HepG2 (cell line): ENCODE results near the gene MRPL14. TPM values are rescaled to one million over a fixed set of nuclear protein-coding genes. Genes with fewer than 3 reads are reported as not detected.

ENCODE experiments used
- ARNTL ChIP-seq: sonication (generic); formaldehyde crosslinking; IDR thresholded peaks from 2 replicates; pipeline ENCODE4 v1.4.0; 2020; ENCODE audit warnings: mild to moderate bottlenecking, missing genetic modification reagents
- BRD4 ChIP-seq: sonication (generic); formaldehyde crosslinking; IDR thresholded peaks from 2 replicates; pipeline ENCODE4 v1.4.0; 2020; ENCODE audit warnings: missing genetic modification reagents
- ETS1 ChIP-seq: sonication (generic); formaldehyde crosslinking; IDR thresholded peaks from 2 replicates; pipeline ENCODE4 v1.4.0; 2020; ENCODE audit warnings: missing genetic modification reagents
- HINFP ChIP-seq: sonication (generic); formaldehyde crosslinking; IDR thresholded peaks from 2 replicates; pipeline ENCODE4 v1.4.0; 2020; ENCODE audit warnings: low read depth, mild to moderate bottlenecking, missing genetic modification reagents
- MEIS2 ChIP-seq: sonication (generic); formaldehyde crosslinking; IDR thresholded peaks from 2 replicates; pipeline ENCODE4 v1.9.0; 2021; ENCODE audit warnings: mild to moderate bottlenecking, missing genetic modification reagents
- NCOR1 ChIP-seq: fragments of 200-600 bp; sonication (generic); IDR thresholded peaks from 2 replicates; pipeline ENCODE4 v1.7.0; 2017; ENCODE audit warnings: antibody characterized with exemption, low read length, borderline replicate concordance
- NFYC ChIP-seq: IDR thresholded peaks from 2 replicates; pipeline ENCODE4 v1.6.1; 2016; ENCODE audit warnings: missing genetic modification reagents, missing compliant biosample characterization
- ONECUT2 ChIP-seq: sonication (generic); formaldehyde crosslinking; IDR thresholded peaks from 2 replicates; pipeline ENCODE4 v1.4.0; 2020; ENCODE audit warnings: missing genetic modification reagents
- SP4 ChIP-seq: sonication (generic); formaldehyde crosslinking; IDR thresholded peaks from 2 replicates; pipeline ENCODE4 v1.8.1; 2023; ENCODE audit warnings: mild to moderate bottlenecking, missing genetic modification reagents
- TAF1 ChIP-seq: sonication (generic); formaldehyde crosslinking; IDR thresholded peaks from 2 replicates; pipeline ENCODE4 v1.4.0; 2020; ENCODE audit warnings: missing genetic modification reagents
- TBX2 ChIP-seq: sonication (generic); formaldehyde crosslinking; IDR thresholded peaks from 2 replicates; pipeline ENCODE4 v1.5.0; 2020; ENCODE audit warnings: missing genetic modification reagents, mild to moderate bottlenecking, borderline replicate concordance
- ZHX2 ChIP-seq, 2 experiments: sonication (generic) in 1 of 2; formaldehyde crosslinking in 1 of 2; IDR thresholded peaks; 2 replicates each; pipeline versions ENCODE4 v1.6.1 to v1.9.0; 2014 to 2022; ENCODE audit warnings: antibody characterized with exemption in 1 of 2, borderline replicate concordance in 1 of 2, inconsistent platforms in 1 of 2, low read depth in 1 of 2, missing genetic modification reagents in 1 of 2
- ZNF567 ChIP-seq: sonication (generic); formaldehyde crosslinking; IDR thresholded peaks from 2 replicates; pipeline ENCODE4 v1.8.1; 2023; ENCODE audit warnings: mild to moderate bottlenecking, missing genetic modification reagents, borderline replicate concordance
- ZNF577 ChIP-seq: sonication (generic); formaldehyde crosslinking; IDR thresholded peaks from 2 replicates; pipeline ENCODE4 v1.4.0; 2020; ENCODE audit warnings: mild to moderate bottlenecking, low read depth, missing genetic modification reagents, borderline replicate concordance
- ZNF710 ChIP-seq: sonication (generic); formaldehyde crosslinking; IDR thresholded peaks from 2 replicates; pipeline ENCODE4 v1.5.0; 2020; ENCODE audit warnings: mild to moderate bottlenecking, missing genetic modification reagents, borderline replicate concordance
- polyA plus RNA-seq, 8 experiments: library from polyadenylated mRNA; depleted of rRNA in 3 of 8; stranded (reverse) in 7 of 8; unstranded in 1 of 8; fragments of >200 nt; fragmentation: Illumina TruSeq in 4 of 8; extraction: Trizol in 4 of 8; gene quantifications; 2 replicates each; pipeline versions ENCODE4 v1.2.1 to v1.2.3, GENCODE V29; 2011 to 2016; ENCODE audit warnings: low read depth in 4 of 8, missing spikeins in 1 of 8, mixed read lengths in 1 of 8; ENCODE audit not compliant: insufficient read depth in 1 of 8
- total RNA-seq, 5 experiments: library from RNA; depleted of rRNA; stranded (reverse); fragments of >200 nt; fragmentation: Illumina TruSeq; extraction: Trizol; gene quantifications; 2 replicates each; pipeline ENCODE4 v1.2.3, GENCODE V29; 2016; ENCODE audit warnings: low read depth in 1 of 5
- TF ChIP-seq, protein P1 (sequence below): IDR thresholded peaks from 2 replicates; pipeline ENCODE4 v1.6.1; 2016

Gene MRPL14
- total and polyA plus RNA-seq, 2 of the 13 experiments (the other 11 are each of a cell fraction or from before 2014, with no cell fraction given): 157 to 178 TPM

GRCh38 chr6:44078219-44078826 lies 48.9 kb downstream of the MRPL14 start (continued):
- no peak for TF ChIP-seq ZNF710
- TF ChIP-seq SP4: no peak
- TF ChIP-seq BRD4 (CRISPR knock-in tag): 0 out of 2 replicates have a peak, but pooled peaks have one; percentile 16
- no peak for TF ChIP-seq ZHX2 (IDR thresholded peaks at IDR 0.05; ENCODE audit: low read depth)
- no peak for TF ChIP-seq ZHX2 (CRISPR knock-in tag; IDR thresholded peaks at IDR 0.05; ENCODE audit: borderline replicate concordance)
- peak; percentile 47; the same call in 1 of the 2 replicates for TF ChIP-seq TBX2 (CRISPR knock-in tag)
- no peak for TF ChIP-seq ETS1 (CRISPR knock-in tag)
- 0 out of 2 replicates have a peak, but pooled peaks have one; percentile 12 for TF ChIP-seq HINFP (CRISPR knock-in tag)
- TF ChIP-seq ZNF567: 0 out of 2 replicates have a peak, but pooled peaks have one; percentile 60
- TF ChIP-seq NFYC (CRISPR knock-in tag): no peak
- TF ChIP-seq ARNTL (CRISPR knock-in tag): 0 out of 2 replicates have a peak, but pooled peaks have one; percentile 70
- TF ChIP-seq, protein P1, sequence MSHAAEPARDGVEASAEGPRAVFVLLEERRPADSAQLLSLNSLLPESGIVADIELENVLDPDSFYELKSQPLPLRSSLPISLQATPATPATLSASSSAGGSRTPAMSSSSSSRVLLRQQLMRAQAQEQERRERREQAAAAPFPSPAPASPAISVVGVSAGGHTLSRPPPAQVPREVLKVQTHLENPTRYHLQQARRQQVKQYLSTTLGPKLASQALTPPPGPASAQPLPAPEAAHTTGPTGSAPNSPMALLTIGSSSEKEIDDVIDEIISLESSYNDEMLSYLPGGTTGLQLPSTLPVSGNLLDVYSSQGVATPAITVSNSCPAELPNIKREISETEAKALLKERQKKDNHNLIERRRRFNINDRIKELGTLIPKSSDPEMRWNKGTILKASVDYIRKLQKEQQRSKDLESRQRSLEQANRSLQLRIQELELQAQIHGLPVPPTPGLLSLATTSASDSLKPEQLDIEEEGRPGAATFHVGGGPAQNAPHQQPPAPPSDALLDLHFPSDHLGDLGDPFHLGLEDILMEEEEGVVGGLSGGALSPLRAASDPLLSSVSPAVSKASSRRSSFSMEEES (CRISPR knock-in tag): peak; percentile 55; the same call in 1 of the 2 replicates
- TF ChIP-seq MEIS2: peak; percentile 67; the same call in 1 of the 2 replicates
- no peak for TF ChIP-seq TAF1 (CRISPR knock-in tag)
- peak; percentile 74 for TF ChIP-seq ONECUT2 (CRISPR knock-in tag)
- no peak for TF ChIP-seq ZNF577
- no peak for TF ChIP-seq NCOR1
